ENCODE results near the gene MAP3K7.
A peak's percentile ranks its signal among the peaks of the same experiment; 100 is the strongest.

- TF ChIP-seq, protein P1, sequence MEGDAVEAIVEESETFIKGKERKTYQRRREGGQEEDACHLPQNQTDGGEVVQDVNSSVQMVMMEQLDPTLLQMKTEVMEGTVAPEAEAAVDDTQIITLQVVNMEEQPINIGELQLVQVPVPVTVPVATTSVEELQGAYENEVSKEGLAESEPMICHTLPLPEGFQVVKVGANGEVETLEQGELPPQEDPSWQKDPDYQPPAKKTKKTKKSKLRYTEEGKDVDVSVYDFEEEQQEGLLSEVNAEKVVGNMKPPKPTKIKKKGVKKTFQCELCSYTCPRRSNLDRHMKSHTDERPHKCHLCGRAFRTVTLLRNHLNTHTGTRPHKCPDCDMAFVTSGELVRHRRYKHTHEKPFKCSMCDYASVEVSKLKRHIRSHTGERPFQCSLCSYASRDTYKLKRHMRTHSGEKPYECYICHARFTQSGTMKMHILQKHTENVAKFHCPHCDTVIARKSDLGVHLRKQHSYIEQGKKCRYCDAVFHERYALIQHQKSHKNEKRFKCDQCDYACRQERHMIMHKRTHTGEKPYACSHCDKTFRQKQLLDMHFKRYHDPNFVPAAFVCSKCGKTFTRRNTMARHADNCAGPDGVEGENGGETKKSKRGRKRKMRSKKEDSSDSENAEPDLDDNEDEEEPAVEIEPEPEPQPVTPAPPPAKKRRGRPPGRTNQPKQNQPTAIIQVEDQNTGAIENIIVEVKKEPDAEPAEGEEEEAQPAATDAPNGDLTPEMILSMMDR (conservative IDR thresholded peaks at IDR 0.05; ENCODE audit: low read length) = 0 out of 2 replicates have a peak, but pooled peaks have one; percentile 11
- TF ChIP-seq EZH2phosphoT487 (IDR thresholded peaks at IDR 0.05; ENCODE audit: borderline replicate concordance) = no peak
Measured at GRCh38 chr6:90611543-90612312, 24.9 kb upstream of the MAP3K7 start.
